ENCODE measurements around the gene DHRS7C.
"Not testable (repeated sequence)": the region's sequence is repeated elsewhere in the genome, so short reads cannot be mapped to it uniquely, and the experiment has no call there.

The DHRS7C gene

GRCh38 chr17:9784544-9784943 lies 6.8 kb downstream of the DHRS7C start:
- no peaks in the 10 kb centered on the region for H3K9me2 ChIP-seq (replicated peaks; ENCODE audit: insufficient read depth, low read length)
- no peaks in the 10 kb centered on the region for H3K36me3 ChIP-seq (ENCODE audit: low read length)
- H3K27me3 ChIP-seq (ENCODE audit: low read length): no peaks in the 10 kb centered on the region
- no peak overlapping the region for H3K4me3 ChIP-seq (ENCODE audit: insufficient read depth, low read length, poor library complexity, severe bottlenecking)
- H2AFZ ChIP-seq (ENCODE audit: low read depth, low read length, severe bottlenecking): no peak overlapping the region
- H3K79me2 ChIP-seq (ENCODE audit: insufficient read depth, low read length): no peaks in the 10 kb centered on the region
- no peaks in the 10 kb centered on the region for H3K9me3 ChIP-seq (ENCODE audit: insufficient read depth, low read length)
- no peaks in the 10 kb centered on the region for H4K20me1 ChIP-seq (ENCODE audit: low read depth, low read length)
- no peak overlapping the region for H3K4me2 ChIP-seq (ENCODE audit: low read depth, low read length, poor library complexity, severe bottlenecking)
- no peak overlapping the region for H3K27ac ChIP-seq (ENCODE audit: low read depth, low read length)
- no peak overlapping the region for H3K9ac ChIP-seq (ENCODE audit: low read length)
- H3F3A ChIP-seq (ENCODE audit: insufficient read depth): no peaks in the 10 kb centered on the region
- TF ChIP-seq, protein P1, sequence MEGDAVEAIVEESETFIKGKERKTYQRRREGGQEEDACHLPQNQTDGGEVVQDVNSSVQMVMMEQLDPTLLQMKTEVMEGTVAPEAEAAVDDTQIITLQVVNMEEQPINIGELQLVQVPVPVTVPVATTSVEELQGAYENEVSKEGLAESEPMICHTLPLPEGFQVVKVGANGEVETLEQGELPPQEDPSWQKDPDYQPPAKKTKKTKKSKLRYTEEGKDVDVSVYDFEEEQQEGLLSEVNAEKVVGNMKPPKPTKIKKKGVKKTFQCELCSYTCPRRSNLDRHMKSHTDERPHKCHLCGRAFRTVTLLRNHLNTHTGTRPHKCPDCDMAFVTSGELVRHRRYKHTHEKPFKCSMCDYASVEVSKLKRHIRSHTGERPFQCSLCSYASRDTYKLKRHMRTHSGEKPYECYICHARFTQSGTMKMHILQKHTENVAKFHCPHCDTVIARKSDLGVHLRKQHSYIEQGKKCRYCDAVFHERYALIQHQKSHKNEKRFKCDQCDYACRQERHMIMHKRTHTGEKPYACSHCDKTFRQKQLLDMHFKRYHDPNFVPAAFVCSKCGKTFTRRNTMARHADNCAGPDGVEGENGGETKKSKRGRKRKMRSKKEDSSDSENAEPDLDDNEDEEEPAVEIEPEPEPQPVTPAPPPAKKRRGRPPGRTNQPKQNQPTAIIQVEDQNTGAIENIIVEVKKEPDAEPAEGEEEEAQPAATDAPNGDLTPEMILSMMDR (IDR thresholded peaks at IDR 0.05; ENCODE audit: insufficient read depth, low read length, poor library complexity, severe bottlenecking): no peak
- TF ChIP-seq EZH2phosphoT487 (conservative IDR thresholded peaks at IDR 0.05; ENCODE audit: low read length): no peak

DNA sequence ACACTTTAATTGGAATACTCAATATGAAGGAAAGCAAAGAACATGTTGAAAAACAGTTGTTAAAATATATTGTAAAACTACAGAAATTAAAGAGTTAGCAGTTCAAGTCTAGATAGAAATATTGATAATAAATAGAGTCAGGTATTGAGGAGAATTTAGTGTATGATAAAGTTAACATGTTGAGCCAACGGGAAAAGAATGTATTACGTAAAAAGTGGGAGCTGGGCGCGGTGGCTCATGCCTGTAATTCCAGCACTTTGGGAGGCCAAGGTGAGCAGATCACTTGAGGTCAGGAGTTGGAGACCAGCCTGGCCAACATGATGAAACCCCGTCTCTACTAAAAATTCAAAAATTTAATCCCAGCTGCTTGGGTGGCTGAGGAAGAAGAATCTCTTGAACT lies 7.9 kb downstream of the DHRS7C start:
- not testable (repeated sequence) for H3K79me2 ChIP-seq (ENCODE audit: insufficient read depth, low read length); H3K9ac ChIP-seq (ENCODE audit: low read length)

DNA sequence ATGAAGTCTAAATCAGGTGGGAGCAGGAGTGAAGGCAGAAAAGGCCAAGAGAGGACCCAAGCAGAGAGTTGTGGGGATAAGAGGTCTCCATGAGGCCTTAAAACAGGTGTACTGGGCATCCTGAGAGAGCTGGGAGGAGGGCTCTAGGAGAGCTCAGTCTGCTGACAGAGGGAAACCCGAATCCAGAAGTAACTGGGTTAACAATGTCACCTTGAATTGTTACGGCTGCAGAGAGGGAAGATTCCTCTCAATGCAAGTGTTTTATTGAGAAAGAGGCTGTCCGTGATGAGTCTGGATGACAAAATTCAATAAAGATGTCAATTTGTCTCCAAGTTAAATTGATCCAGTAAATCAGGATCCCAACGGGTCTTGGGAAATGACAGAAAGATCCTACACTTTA lies 8.3 kb downstream of the DHRS7C start:
- no peak overlapping the region for H3K9ac ChIP-seq (ENCODE audit: low read length)
- no peaks in the 10 kb centered on the region for H3K9me3 ChIP-seq (ENCODE audit: insufficient read depth, low read length)
- no peaks in the 10 kb centered on the region for H3K36me3 ChIP-seq (ENCODE audit: low read length)
- no peaks in the 10 kb centered on the region for H3F3A ChIP-seq (ENCODE audit: insufficient read depth)
- no peak overlapping the region for H3K4me2 ChIP-seq (ENCODE audit: low read depth, low read length, poor library complexity, severe bottlenecking)
- no peak overlapping the region for H3K27ac ChIP-seq (ENCODE audit: low read depth, low read length)
- H3K9me2 ChIP-seq (replicated peaks; ENCODE audit: insufficient read depth, low read length): no peaks in the 10 kb centered on the region
- no peak overlapping the region for H2AFZ ChIP-seq (ENCODE audit: low read depth, low read length, severe bottlenecking)
- H3K4me3 ChIP-seq (ENCODE audit: insufficient read depth, low read length, poor library complexity, severe bottlenecking): no peak overlapping the region
- TF ChIP-seq, protein P1 (IDR thresholded peaks at IDR 0.05; ENCODE audit: insufficient read depth, low read length, poor library complexity, severe bottlenecking): no peak
- TF ChIP-seq EZH2phosphoT487 (conservative IDR thresholded peaks at IDR 0.05; ENCODE audit: low read length): no peak
- no peaks in the 10 kb centered on the region for H4K20me1 ChIP-seq (ENCODE audit: low read depth, low read length)
- H3K79me2 ChIP-seq (ENCODE audit: insufficient read depth, low read length): no peaks in the 10 kb centered on the region
- H3K27me3 ChIP-seq (ENCODE audit: low read length): no peaks in the 10 kb centered on the region

More for the DNA sequence above, 7.9 kb downstream of the DHRS7C start:
- not testable (repeated sequence) for H3K9me2 ChIP-seq (replicated peaks; ENCODE audit: insufficient read depth, low read length); H3K9me3 ChIP-seq (ENCODE audit: insufficient read depth, low read length); H2AFZ ChIP-seq (ENCODE audit: low read depth, low read length, severe bottlenecking); H3K36me3 ChIP-seq (ENCODE audit: low read length); H3K27ac ChIP-seq (ENCODE audit: low read depth, low read length); H3K4me2 ChIP-seq (ENCODE audit: low read depth, low read length, poor library complexity, severe bottlenecking); H3K27me3 ChIP-seq (ENCODE audit: low read length); H4K20me1 ChIP-seq (ENCODE audit: low read depth, low read length); H3K4me3 ChIP-seq (ENCODE audit: insufficient read depth, low read length, poor library complexity, severe bottlenecking); H3F3A ChIP-seq (ENCODE audit: insufficient read depth)

DNA sequence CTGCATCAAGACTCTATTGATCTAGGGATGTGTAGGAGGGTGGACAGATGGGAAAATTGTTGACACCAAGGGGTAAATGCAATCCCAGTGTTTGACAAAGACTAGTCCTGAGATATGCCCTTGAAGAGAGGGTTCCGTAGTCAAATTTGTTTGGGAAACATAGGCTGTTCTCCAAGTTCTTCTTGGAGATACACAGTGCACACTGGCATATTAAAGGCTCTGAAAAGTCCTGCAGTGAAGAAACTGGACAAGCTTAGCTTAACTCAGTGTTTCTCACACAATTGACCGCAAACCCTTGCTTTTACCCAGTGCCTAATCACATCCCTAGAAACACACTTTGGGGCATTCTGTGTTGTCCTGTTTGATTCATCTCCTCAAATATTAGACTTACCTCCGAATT lies 10.8 kb downstream of the DHRS7C start:
- TF ChIP-seq EZH2phosphoT487 (conservative IDR thresholded peaks at IDR 0.05; ENCODE audit: low read length): no peak
- TF ChIP-seq, protein P1 (IDR thresholded peaks at IDR 0.05; ENCODE audit: insufficient read depth, low read length, poor library complexity, severe bottlenecking): no peak
- Histone ChIP-seq H3K27ac (ENCODE audit: low read depth, low read length) (no peak overlapping the region), H3K4me2 (ENCODE audit: low read depth, low read length, poor library complexity, severe bottlenecking) (no peak overlapping the region), H2AFZ (ENCODE audit: low read depth, low read length, severe bottlenecking) (no peak overlapping the region), H4K20me1 (ENCODE audit: low read depth, low read length) (no peaks in the 10 kb centered on the region), H3K79me2 (ENCODE audit: insufficient read depth, low read length) (no peaks in the 10 kb centered on the region), H3K36me3 (ENCODE audit: low read length) (no peaks in the 10 kb centered on the region), H3K4me3 (ENCODE audit: insufficient read depth, low read length, poor library complexity, severe bottlenecking) (no peak overlapping the region), H3K9ac (ENCODE audit: low read length) (no peak overlapping the region), H3K9me2 (replicated peaks; ENCODE audit: insufficient read depth, low read length) (no peaks in the 10 kb centered on the region), H3K27me3 (ENCODE audit: low read length) (no peaks in the 10 kb centered on the region), H3F3A (ENCODE audit: insufficient read depth) (no peaks in the 10 kb centered on the region), H3K9me3 (ENCODE audit: insufficient read depth, low read length) (no peaks in the 10 kb centered on the region)

All from SU-DHL-6 (cell line).